Kidney (tissue), 14 donors: ENCODE measurements around the gene SMAP1. TPM values are rescaled to one million over a fixed set of nuclear protein-coding genes. Genes with fewer than 3 reads are reported as not detected.

Experiments used
- DNase-seq, 5 donors: peaks; one replicate each; pipeline ENCODE4 v3.0.0-alpha.2; 2013 to 2020
- FAIRE-seq: peaks from 2 replicates; lab custom pipeline; 2012; peaks lifted over from hg19 to GRCh38; lab: Jason Lieb, UNC
- H3K27ac ChIP-seq, 2 donors: one replicate each; pipeline ENCODE4 v1.7.0; 2013; ENCODE audit warnings: low read depth in 2 of 2, low read length in 2 of 2, inconsistent platforms in 1 of 2
- H3K27me3 ChIP-seq: one replicate; pipeline ENCODE4 v1.7.1; 2013; ENCODE audit warnings: low read length, inconsistent platforms; ENCODE audit not compliant: control insufficient read depth, insufficient read depth
- H3K36me3 ChIP-seq, 3 donors: one replicate each; pipeline versions ENCODE4 v1.7.0 to v1.7.1; 2013; ENCODE audit warnings: low read length in 3 of 3, control low read depth in 1 of 3, inconsistent platforms in 1 of 3; ENCODE audit not compliant: insufficient read depth in 3 of 3, control insufficient read depth in 2 of 3
- H3K4me1 ChIP-seq, 3 donors: one replicate each; pipeline versions ENCODE4 v1.7.0 to v1.7.1; 2013; ENCODE audit warnings: low read length in 3 of 3, inconsistent platforms in 1 of 3, low read depth in 1 of 3; ENCODE audit not compliant: control insufficient read depth in 2 of 3, insufficient read depth in 2 of 3
- H3K4me3 ChIP-seq, 3 donors: one replicate each; pipeline versions ENCODE4 v1.7.0 to v1.8.1; 2013; ENCODE audit warnings: low read length in 3 of 3, control low read depth in 1 of 3, inconsistent platforms in 1 of 3
- H3K9ac ChIP-seq, 3 donors: one replicate each; pipeline versions ENCODE4 v1.7.0 to v1.7.1; 2013; ENCODE audit warnings: low read length in 3 of 3, control low read depth in 1 of 3, inconsistent platforms in 1 of 3
- H3K9me3 ChIP-seq, 3 donors: one replicate each; pipeline versions ENCODE4 v1.7.0 to v1.7.1; 2013; ENCODE audit warnings: low read length in 3 of 3, control low read depth in 1 of 3, inconsistent platforms in 1 of 3; ENCODE audit not compliant: control insufficient read depth in 2 of 3, insufficient read depth in 1 of 3
- intact Hi-C: fragments of 100-400 bp; cut with DNase I; formaldehyde crosslinking; loops from one replicate; pipeline ENCODE4 v1.11.1; 2022
- polyA plus RNA-seq: library from polyadenylated mRNA; stranded (reverse); fragments of 350-450 nt; fragmentation: Illumina TruSeq; extraction: RNeasy Lipid Tissue Mini Kit (QIAGEN cat#74804); gene quantifications from one replicate; pipeline ENCODE4 v1.2.3, GENCODE V29; 2014; ENCODE audit warnings: low read depth, low replicate concordance; ENCODE audit not compliant: insufficient read depth
- total RNA-seq: library from RNA; stranded (reverse); fragmentation: NEBNext Ultra II Directional; extraction: Animal tissue kit (Norgen Biotek cat#: 25700); gene quantifications from one replicate; pipeline ENCODE4 v1.2.1, GENCODE V29; 2021
- TF ChIP-seq, protein P1 (sequence below): IDR thresholded peaks from 3 replicates; pipeline ENCODE4 v1.5.1; 2012; ENCODE audit warnings: mild to moderate bottlenecking, moderate library complexity, borderline replicate concordance; ENCODE audit not compliant: insufficient read depth; ENCODE audit errors: extremely low read depth
- donor health status: control.
- donor health status: control.
- donor health status: control.
- donor health status: control.
- donor health status: control.
- donor health status: DM: yes; HTN: yes; CAD: no.
- donor health status: Normal renal cell carcinoma (clear cell type).

The SMAP1 gene
- total and polyA plus RNA-seq, 2 donors from 2014 or later, result 17.7 to 19.4 TPM

- intact Hi-C loops, result no loop called here
- FAIRE-seq, result no peak
Measured at GRCh38 chr6:70857387-70858077, 189.8 kb downstream of the SMAP1 start.

DNA sequence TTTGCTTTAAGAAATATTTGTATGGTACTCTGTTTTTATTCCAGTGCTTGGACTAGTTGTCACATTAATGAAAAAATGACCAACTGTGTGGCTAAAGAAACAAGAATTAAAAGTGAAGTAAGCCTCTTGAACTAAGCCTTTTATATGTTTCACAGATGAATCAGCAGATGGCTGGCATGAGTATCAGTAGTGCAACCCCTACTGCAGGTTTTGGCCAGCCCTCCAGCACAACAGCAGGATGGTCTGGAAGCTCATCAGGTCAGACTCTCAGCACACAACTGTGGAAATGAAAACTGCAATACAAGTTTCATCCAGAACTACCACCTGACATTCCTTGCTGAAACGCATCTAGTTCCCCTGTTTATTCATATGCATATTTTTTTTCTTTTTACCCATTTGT, 192.4 kb downstream of the SMAP1 start:
- TF ChIP-seq, protein P1, sequence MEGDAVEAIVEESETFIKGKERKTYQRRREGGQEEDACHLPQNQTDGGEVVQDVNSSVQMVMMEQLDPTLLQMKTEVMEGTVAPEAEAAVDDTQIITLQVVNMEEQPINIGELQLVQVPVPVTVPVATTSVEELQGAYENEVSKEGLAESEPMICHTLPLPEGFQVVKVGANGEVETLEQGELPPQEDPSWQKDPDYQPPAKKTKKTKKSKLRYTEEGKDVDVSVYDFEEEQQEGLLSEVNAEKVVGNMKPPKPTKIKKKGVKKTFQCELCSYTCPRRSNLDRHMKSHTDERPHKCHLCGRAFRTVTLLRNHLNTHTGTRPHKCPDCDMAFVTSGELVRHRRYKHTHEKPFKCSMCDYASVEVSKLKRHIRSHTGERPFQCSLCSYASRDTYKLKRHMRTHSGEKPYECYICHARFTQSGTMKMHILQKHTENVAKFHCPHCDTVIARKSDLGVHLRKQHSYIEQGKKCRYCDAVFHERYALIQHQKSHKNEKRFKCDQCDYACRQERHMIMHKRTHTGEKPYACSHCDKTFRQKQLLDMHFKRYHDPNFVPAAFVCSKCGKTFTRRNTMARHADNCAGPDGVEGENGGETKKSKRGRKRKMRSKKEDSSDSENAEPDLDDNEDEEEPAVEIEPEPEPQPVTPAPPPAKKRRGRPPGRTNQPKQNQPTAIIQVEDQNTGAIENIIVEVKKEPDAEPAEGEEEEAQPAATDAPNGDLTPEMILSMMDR, result no peak
- DNase-seq (no peak), FAIRE-seq (no peak)
- intact Hi-C loops, result no loop called here
- no peak overlapping the region for H3K27ac ChIP-seq
- no peaks in the 10 kb centered on the region for H3K4me1 ChIP-seq
- no peak overlapping the region for H3K9ac ChIP-seq
- no peaks in the 10 kb centered on the region for H3K27me3 ChIP-seq
- no peak overlapping the region for H3K4me3 ChIP-seq
- H3K36me3 ChIP-seq, result peaks cover 0 to 4% (median 2%) of the 10 kb centered on the region in 3 donors
- H3K9me3 ChIP-seq, result no peaks in the 10 kb centered on the region

More at GRCh38 chr6:70857387-70858077, 189.8 kb downstream of the SMAP1 start:
- Histone ChIP-seq H3K9me3 (no peaks in the 10 kb centered on the region), H3K9ac (no peak overlapping the region), H3K4me3 (no peak overlapping the region), H3K27me3 (no peaks in the 10 kb centered on the region), H3K36me3 (peaks cover 0 to 7% (median 2%) of the 10 kb centered on the region in 3 donors), H3K27ac (no peak overlapping the region), H3K4me1 (no peaks in the 10 kb centered on the region)
- DNase-seq, result no peak
- TF ChIP-seq, protein P1, result no peak

- Histone ChIP-seq H3K4me3 (no peak overlapping the region), H3K36me3 (peaks cover 0 to 4% (median 2%) of the 10 kb centered on the region in 3 donors), H3K9ac (no peak overlapping the region), H3K27ac (no peak overlapping the region), H3K4me1 (no peaks in the 10 kb centered on the region), H3K9me3 (no peaks in the 10 kb centered on the region), H3K27me3 (no peaks in the 10 kb centered on the region)
- TF ChIP-seq, protein P1, result no peak
- DNase-seq (no peak), FAIRE-seq (no peak)
- intact Hi-C loops, result no loop called here
Measured at GRCh38 chr6:70860920-70861319, 193.2 kb downstream of the SMAP1 start.
